Measurements from ENCODE around the gene INPP4A.

INPP4A gene

GRCh38 chr2:98458667-98459380 is 14.2 kb downstream of the INPP4A start:
- in situ Hi-C loops (cut with MboI; ENCODE audit: low sequenced_read_pairs) = no loop called here

GRCh38 chr2:98459496-98460175 is 15.0 kb downstream of the INPP4A start:
- in situ Hi-C loops (cut with MboI; ENCODE audit: low sequenced_read_pairs) = no loop called here

GRCh38 chr2:98460573-98461497 is 16.2 kb downstream of the INPP4A start:
- in situ Hi-C loops (cut with MboI; ENCODE audit: low sequenced_read_pairs) = no loop called here

- in situ Hi-C loops (cut with MboI; ENCODE audit: low sequenced_read_pairs) = no loop called here
Observed at GRCh38 chr2:98461498-98462049, 16.9 kb downstream of the INPP4A start.

GRCh38 chr2:98463081-98463481 is 18.4 kb downstream of the INPP4A start:
- in situ Hi-C loops (cut with MboI; ENCODE audit: low sequenced_read_pairs) = no loop called here

- in situ Hi-C loops (cut with MboI; ENCODE audit: low sequenced_read_pairs) = no loop called here
Observed at GRCh38 chr2:98463551-98463971, 18.9 kb downstream of the INPP4A start.

- in situ Hi-C loops (cut with MboI; ENCODE audit: low sequenced_read_pairs) = no loop called here
Observed at GRCh38 chr2:98463988-98464771, 19.5 kb downstream of the INPP4A start.

GRCh38 chr2:98464772-98465310 is 20.2 kb downstream of the INPP4A start:
- in situ Hi-C loops (cut with MboI; ENCODE audit: low sequenced_read_pairs) = no loop called here

GRCh38 chr2:98465456-98466226 is 21.0 kb downstream of the INPP4A start:
- in situ Hi-C loops (cut with MboI; ENCODE audit: low sequenced_read_pairs) = no loop called here

GRCh38 chr2:98467082-98467536 is 22.5 kb downstream of the INPP4A start:
- in situ Hi-C loops (cut with MboI; ENCODE audit: low sequenced_read_pairs) = no loop called here

GRCh38 chr2:98467652-98468051 is 23.0 kb downstream of the INPP4A start:
- in situ Hi-C loops (cut with MboI; ENCODE audit: low sequenced_read_pairs) = no loop called here

GRCh38 chr2:98468621-98469236 is 24.1 kb downstream of the INPP4A start:
- in situ Hi-C loops (cut with MboI; ENCODE audit: low sequenced_read_pairs) = no loop called here

GRCh38 chr2:98469862-98470544 is 25.3 kb downstream of the INPP4A start:
- in situ Hi-C loops (cut with MboI; ENCODE audit: low sequenced_read_pairs) = no loop called here

- in situ Hi-C loops (cut with MboI; ENCODE audit: low sequenced_read_pairs) = no loop called here
Observed at GRCh38 chr2:98470851-98471255, 26.2 kb downstream of the INPP4A start.

- in situ Hi-C loops (cut with MboI; ENCODE audit: low sequenced_read_pairs) = no loop called here
Observed at GRCh38 chr2:98471402-98472131, 26.9 kb downstream of the INPP4A start.

- in situ Hi-C loops (cut with MboI; ENCODE audit: low sequenced_read_pairs) = no loop called here
Observed at GRCh38 chr2:98472132-98472650, 27.5 kb downstream of the INPP4A start.

Data from HL-60/S4 treated with phorbol 12-myristate 13-acetate at 8.2 ng/mL for 4 days and 3 days (cell line).